ENCODE results near the gene TBC1D19. TPM values are rescaled to one million over a fixed set of nuclear protein-coding genes. Genes with fewer than 3 reads are reported as not detected.

TBC1D19 gene
- total and polyA plus RNA-seq, 9 of the 15 experiments (the other 6 are each of a cell fraction or from before 2014, with no cell fraction given) = 0.73 to 5.6 (median 3.7) TPM

- TF ChIP-seq, protein P1, sequence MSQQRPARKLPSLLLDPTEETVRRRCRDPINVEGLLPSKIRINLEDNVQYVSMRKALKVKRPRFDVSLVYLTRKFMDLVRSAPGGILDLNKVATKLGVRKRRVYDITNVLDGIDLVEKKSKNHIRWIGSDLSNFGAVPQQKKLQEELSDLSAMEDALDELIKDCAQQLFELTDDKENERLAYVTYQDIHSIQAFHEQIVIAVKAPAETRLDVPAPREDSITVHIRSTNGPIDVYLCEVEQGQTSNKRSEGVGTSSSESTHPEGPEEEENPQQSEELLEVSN (IDR thresholded peaks at IDR 0.05; ENCODE audit: borderline replicate concordance in 1 of 2, extremely low read depth in 1 of 2, insufficient read depth in 1 of 2, insufficient read length in 1 of 2, low read depth in 1 of 2, low read length in 1 of 2, poor library complexity in 1 of 2, severe bottlenecking in 1 of 2) = peak in 1 of 2 experiments; percentile 51
- TF ChIP-seq ZNF764 (CRISPR knock-in tag; IDR thresholded peaks at IDR 0.05; ENCODE audit: low read depth) (no peak), KLF1 (tag; IDR thresholded peaks at IDR 0.05) (0 out of 2 replicates have a peak, but pooled peaks have one; percentile 14), CAMTA2 (CRISPR knock-in tag; conservative IDR thresholded peaks at IDR 0.05) (no peak), SAP30 (IDR thresholded peaks at IDR 0.05; ENCODE audit: borderline replicate concordance, insufficient read depth, low read depth, low read length, poor library complexity, severe bottlenecking) (peak; percentile 72), CTCFL (IDR thresholded peaks at IDR 0.05; ENCODE audit: borderline replicate concordance, insufficient read depth, low read depth, low read length, poor library complexity, severe bottlenecking) (no peak), GATAD2A (IDR thresholded peaks at IDR 0.05) (0 out of 2 replicates have a peak, but pooled peaks have one; percentile 30), PHF21A (IDR thresholded peaks at IDR 0.05; ENCODE audit: borderline replicate concordance, low read depth) (peak; percentile 86), POLR2AphosphoS5 (IDR thresholded peaks at IDR 0.05; ENCODE audit: control insufficient read depth, insufficient read depth, low read depth, low read length) (peak; percentile 56; the same call in 1 of the 2 replicates), RAD21 (CRISPR knock-in tag; conservative IDR thresholded peaks at IDR 0.05 in 1 of 2, IDR thresholded peaks at IDR 0.05 in 1 of 2) (no peak), FOXP1 (CRISPR knock-in tag; IDR thresholded peaks at IDR 0.05) (peak; percentile 86), CHCHD3 (CRISPR knock-in tag; IDR thresholded peaks at IDR 0.05) (no peak)
- TF ChIP-seq, protein P2, sequence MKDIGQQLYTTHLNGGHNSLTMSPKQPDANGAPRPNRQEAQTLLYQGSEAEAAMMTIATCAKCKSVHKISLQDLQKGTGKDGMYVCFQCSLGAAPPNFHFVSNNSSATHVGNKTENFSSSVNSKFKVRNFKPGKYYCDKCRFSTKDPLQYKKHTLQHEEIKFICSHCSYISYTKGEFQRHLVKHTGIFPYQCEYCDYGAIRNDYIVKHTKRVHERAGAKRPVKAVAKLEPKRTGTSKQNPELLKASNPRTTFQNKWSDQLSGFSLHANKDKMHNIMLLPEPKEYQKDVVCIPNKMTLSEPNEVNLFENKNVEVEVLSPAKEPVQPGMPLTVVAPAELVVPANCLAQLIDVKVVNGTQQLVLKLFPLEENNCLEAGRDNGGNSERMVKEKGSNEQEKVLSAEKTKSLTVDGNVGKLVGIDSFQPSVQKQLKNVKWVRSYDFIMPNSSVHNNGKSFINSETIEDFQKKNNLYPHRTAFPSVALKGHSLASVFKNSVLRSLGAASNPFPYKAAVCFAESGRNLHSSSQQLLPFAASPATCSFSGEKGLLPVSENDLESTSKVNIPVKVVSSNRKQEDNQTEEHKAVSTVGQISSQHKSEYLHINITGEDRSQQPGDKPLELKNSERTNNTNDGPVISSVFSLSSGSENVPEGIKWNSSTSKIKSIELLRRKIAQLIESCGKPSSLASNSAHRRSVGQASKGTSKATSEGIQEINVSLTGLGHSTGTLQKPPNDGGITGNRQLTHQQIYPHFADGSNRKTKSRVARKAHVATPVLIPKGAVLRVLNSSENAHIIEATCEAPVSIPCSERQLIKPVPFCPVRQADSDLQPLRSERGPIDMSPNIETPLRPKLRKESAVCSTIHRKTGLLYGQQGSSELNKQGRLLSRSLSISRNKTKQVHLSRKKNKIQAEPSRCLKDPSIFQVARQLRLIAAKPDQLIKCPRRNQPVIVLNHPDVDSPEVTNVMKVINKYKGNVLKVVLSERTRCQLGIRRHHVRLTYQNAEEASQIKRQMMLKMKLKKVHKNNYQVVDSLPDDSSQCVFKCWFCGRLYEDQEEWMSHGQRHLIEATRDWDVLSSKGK (CRISPR knock-in tag; IDR thresholded peaks at IDR 0.05) = no peak
- TF ChIP-seq, protein P3, sequence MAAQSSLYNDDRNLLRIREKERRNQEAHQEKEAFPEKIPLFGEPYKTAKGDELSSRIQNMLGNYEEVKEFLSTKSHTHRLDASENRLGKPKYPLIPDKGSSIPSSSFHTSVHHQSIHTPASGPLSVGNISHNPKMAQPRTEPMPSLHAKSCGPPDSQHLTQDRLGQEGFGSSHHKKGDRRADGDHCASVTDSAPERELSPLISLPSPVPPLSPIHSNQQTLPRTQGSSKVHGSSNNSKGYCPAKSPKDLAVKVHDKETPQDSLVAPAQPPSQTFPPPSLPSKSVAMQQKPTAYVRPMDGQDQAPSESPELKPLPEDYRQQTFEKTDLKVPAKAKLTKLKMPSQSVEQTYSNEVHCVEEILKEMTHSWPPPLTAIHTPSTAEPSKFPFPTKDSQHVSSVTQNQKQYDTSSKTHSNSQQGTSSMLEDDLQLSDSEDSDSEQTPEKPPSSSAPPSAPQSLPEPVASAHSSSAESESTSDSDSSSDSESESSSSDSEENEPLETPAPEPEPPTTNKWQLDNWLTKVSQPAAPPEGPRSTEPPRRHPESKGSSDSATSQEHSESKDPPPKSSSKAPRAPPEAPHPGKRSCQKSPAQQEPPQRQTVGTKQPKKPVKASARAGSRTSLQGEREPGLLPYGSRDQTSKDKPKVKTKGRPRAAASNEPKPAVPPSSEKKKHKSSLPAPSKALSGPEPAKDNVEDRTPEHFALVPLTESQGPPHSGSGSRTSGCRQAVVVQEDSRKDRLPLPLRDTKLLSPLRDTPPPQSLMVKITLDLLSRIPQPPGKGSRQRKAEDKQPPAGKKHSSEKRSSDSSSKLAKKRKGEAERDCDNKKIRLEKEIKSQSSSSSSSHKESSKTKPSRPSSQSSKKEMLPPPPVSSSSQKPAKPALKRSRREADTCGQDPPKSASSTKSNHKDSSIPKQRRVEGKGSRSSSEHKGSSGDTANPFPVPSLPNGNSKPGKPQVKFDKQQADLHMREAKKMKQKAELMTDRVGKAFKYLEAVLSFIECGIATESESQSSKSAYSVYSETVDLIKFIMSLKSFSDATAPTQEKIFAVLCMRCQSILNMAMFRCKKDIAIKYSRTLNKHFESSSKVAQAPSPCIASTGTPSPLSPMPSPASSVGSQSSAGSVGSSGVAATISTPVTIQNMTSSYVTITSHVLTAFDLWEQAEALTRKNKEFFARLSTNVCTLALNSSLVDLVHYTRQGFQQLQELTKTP (IDR thresholded peaks at IDR 0.05; ENCODE audit: low read depth in 1 of 2, partially characterized antibody in 2 of 2) = peak in 1 of 2 experiments; percentile 67
These were observed at the start of gene TBC1D19 (continued) for GRCh38 chr4:26583865-26584652.
